ENCODE measurements around the gene BLCAP.
A peak's percentile ranks its signal among the peaks of the same experiment; 100 is the strongest.
"Not testable (repeated sequence)": the region's sequence is repeated elsewhere in the genome, so short reads cannot be mapped to it uniquely, and the experiment has no call there.

BLCAP gene

GRCh38 chr20:37527638-37528445 lies at the start of gene BLCAP:
BLCAP (minus strand) TSS chr20:37527876; CDS start chr20:37519174, 8,702 bp downstream.
- DNase-seq, result peak; percentile 89

DNA sequence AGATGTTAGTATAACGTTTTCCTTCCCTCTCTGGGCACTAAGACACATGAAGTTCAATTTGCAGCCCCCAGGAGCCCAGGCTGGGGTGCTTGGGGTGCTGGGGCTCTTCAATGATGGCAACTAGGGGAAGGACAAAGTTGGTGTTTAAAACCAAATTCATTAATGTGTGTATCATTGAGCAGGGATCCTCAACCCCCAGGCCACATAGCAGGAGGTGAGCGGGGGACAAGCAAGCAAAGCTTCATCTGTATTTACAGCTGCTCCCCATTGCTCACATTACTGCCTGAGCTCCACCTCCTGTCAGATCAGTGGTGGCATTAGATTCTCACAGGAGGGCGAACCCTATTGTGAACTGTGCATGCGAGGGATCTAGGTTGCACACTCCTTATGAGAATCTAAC lies 49.8 kb upstream of the BLCAP start:
- DNase-seq, result not testable (repeated sequence)

DNA sequence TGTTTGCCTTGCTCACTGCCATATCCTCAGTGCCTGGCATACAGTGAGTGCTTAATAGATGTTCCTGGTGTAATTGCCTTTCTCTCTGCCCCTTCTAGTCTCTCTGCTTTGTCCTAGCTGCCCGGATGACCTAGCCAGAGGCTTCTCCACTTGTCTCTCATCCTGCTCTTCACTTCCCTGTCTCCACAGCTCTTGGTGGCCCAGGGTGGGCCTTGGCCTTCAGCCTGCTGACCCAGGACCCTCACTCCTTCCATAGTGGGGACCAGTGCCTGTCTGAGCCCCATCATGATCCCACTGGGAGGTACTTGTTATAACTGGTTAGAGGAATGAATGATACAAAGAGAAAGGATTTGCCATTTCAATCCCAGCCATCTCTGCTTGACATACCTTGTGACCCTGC lies 49.2 kb upstream of the BLCAP start:
- no peak for DNase-seq

DNA sequence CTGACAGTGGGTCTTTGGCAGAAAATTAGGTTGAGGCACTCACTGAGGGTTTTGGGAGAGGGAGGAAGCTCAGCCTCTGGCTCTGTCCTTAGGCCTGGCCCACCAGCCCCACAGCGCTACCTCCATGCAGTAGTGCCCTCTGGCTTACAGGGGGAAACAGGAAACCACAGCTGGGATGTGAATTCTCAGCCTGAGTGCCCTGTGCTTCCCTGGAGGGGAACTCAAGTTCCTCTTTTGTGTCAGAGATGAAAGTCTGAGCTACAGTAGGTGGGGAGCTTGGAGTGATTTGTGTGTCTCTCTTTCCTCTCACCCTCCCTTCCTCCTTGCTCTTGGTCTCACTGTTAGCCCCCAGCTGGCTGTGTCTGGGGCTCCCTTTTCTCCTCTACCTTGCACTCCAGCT lies 48.2 kb upstream of the BLCAP start:
- DNase-seq, result no peak

GRCh38 chr20:37574199-37574890 lies 46.7 kb upstream of the BLCAP start:
- no peak for DNase-seq

DNA sequence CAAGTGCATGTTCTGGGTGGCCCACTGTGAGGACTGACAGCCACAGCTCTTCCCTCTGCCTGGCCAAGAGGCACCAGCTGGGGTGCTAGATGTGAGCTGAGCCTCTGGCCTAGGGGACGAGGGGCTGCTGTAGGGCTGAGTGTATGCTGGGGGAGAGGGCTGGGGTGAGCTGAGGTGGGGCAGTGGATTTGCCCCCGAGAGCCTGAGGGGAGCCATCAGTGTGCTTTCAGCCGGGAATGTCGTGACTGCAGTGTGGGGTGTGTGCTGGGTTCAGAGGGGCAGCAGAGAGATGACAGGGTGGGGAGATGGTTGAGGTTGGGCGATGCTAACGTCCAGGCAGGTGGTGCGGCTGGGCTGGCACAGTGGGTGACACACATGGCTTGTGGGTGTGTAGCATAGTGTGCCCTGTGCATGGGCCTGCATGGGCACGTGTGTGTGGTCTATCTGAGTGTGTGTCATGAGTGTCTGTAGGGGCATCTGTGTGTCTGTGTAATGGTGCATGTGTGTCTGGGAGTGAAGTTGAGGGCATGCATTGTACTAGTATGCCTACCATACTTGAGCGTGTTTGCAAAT lies 46.0 kb upstream of the BLCAP start:
- DNase-seq, result no peak

- DNase-seq, result no peak
These were observed 43.4 kb upstream of the BLCAP start for GRCh38 chr20:37571033-37571432.

- DNase-seq, result no peak
These were observed 42.7 kb upstream of the BLCAP start for GRCh38 chr20:37570419-37570818.

DNA sequence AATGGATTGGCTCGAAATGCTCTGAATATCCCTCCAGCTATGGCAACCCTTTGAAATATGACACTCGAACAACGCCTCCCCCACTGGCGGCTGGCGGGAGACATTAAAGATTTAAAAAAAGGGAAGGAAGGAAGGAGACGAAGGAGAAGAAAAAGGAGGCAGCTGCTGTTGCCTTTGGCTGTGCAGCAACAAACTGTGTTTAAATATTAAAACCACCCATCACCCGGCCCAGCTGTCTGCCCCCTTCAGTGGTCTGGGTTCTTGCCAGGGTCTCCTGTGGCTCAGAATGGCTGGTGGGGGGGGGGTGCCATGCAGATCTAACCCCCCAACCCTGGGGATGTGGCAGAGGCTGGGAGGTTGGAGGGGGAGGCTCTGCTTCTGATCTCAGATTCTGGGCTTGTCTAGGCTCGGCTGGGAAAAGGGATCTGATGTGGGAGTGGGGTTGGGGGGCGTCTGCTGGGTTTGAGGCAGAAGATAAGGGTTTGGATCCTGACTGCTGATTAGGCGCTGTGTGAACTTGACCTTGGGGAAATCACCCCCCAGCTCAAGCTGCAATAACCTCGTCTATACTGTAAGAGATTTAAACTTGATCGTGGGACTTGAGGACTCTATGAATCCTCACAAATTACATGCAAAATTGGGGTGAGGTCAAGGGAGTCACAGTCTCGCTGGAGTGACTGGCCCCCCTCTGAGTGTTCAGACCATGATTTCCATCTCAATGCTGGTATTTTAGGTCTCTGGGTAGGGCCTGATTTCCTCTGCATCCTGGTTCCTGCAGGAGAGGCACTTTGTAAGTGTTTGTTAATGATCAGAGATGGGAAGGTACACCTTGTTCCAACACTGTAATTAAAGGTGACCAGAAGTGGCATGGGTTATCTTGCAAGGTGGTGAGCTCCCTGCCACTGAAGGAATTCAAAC lies 40.3 kb upstream of the BLCAP start:
- DNase-seq, result peak; percentile 43

DNA sequence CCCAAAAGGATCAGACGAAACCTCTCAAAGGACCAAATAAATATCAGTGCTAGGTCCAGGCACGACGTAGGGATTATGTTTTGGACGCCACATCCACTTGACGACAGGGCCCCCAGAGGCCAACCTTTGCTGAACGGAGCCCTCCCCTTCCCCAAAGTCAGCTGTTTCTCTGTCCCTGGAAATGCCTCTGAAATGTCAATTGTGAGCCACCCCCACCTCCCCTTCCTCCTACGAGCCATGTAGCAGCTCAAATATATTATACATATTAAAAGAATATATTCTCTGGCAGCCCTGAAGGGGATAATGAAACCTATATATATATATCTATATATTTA lies 39.6 kb upstream of the BLCAP start:
- DNase-seq, result no peak

- no peak for DNase-seq
These were observed 39.1 kb upstream of the BLCAP start for GRCh38 chr20:37566590-37567330.

DNA sequence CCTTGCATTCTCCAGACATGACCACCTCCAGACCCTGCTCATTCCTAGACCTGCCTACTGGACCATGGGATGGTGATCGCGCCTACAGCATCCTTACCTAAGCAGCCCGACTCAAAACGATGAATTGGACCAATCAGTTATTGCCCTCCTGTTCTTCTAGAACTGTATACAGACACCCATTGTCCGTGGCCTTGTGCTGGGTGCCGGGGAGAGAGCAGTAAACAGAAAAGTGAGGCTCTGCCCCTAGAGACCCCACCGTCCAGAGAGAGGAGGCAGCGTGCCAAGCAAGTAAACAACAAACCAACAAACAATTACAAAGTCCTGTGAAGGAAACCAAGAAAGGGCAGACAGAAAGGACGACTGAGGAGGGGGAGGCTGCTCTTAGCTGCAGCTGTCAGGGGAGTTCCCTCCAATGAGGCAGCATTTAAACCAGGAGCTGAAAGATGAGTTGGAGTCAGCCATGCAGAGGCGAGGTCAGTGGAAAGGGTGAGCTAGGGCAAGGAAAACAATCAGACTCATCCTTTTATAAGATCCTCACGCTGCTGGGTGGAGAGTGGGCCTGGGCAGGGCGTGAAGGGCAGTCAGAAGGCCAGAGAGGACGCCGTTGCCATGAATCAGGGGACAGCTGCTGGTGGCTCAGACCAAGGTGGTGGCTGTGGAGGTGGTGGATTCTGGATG lies 37.6 kb upstream of the BLCAP start:
- peak; percentile 33 for DNase-seq

GRCh38 chr20:37564388-37565133 lies 36.9 kb upstream of the BLCAP start:
- peak; percentile 26 for DNase-seq

- DNase-seq, result no peak
These were observed 36.3 kb upstream of the BLCAP start for GRCh38 chr20:37564016-37564387.

- DNase-seq, result no peak
These were observed 35.2 kb upstream of the BLCAP start for GRCh38 chr20:37562695-37563480.

DNA sequence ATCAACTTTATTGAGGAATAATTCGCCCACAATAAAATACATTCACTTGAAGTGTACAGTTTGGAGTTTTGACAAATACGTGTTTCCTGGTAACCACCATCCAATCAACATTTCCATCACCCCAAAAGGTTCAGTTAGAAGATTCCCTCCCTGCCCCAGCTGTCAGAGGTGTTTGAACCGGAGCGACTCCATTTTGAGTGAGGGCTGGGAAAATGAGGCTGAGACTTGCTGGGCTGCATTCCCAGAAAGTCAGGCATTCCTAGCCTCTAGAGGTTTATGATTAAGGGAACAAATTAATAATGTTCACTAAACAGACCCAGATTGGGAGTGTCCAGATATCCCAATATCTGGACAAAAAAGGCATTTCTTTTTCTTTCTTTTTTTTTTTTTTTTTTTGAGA lies 33.0 kb upstream of the BLCAP start:
- DNase-seq, result no peak

DNA sequence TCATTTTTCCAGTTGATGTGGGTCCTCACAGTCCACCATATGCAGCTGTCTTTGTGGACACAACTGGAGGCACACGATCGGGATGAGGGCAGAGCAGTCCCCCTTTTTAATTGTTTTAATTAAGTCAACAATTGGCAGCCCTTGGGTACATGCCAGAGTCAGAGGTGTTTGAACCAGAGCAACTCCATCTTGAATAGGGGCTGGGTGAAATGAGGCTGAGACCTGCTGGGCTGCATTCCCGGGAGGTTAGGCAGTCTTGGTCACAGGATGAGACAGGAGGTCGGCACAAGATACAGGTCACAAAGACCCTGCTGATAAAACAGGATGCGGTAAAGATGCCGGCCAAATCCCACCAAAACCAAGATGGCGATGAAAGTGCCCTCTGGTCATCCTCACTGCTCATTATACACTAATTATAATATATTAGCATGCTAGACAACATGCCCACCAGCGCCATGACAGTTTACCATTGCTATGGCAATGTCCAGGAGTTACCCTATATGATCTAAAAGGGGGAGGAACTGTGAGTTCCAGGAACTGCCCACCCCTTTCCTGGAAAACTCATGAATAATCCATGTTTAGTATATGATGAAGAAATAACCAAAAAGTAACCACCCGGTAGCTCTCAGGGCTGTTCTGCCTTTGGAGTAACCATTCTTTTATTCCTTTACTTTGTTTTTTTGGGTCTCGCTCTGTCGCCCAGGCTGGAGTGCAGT lies 31.8 kb upstream of the BLCAP start:
- no peak for DNase-seq

GRCh38 chr20:37558779-37559178 lies 31.1 kb upstream of the BLCAP start:
- DNase-seq, result no peak

DNA sequence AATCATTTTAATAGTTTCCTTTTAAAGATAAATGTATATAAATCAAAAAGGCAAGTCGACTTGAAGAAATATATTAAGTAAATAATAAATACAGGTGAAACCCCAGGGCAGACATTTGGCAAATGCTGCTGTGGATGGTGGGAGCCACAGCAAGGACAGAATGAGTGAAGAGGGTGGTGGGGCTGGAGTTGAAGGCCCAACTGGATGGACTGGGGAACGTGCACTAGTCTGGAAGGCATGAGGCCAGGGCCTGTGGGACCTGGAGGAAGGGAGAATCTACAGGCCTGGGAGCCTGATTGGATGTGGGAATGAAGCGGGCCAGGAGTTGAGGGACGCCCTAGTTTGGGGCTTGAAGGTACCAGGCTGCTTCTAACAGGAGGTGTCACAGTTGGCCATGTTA lies 30.6 kb upstream of the BLCAP start:
- no peak for DNase-seq

GRCh38 chr20:37556538-37556937 lies 28.9 kb upstream of the BLCAP start:
- DNase-seq, result no peak
